ENCODE data around the gene PLEKHG4B.

The PLEKHG4B gene

DNA sequence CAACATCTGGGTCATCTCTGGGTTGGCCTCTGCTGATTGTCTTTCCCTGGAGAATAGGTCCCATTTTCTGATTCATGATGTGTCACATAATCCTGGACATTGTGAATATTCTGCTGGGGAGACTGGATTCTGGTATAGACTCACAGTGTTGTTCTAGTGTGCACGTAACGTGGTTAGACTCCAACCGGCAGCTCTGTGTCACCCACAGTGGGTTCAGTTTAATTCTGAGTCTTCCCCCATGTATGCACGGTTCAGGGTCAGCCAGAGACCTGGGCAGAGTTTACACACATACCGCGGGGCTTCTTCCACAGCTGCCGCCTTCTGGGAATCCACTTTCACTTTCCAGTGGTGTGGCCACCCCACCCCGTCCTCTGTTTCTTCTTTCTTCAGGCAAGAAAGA, 61.3 kb downstream of the PLEKHG4B start:
- TF ChIP-seq, protein P1, sequence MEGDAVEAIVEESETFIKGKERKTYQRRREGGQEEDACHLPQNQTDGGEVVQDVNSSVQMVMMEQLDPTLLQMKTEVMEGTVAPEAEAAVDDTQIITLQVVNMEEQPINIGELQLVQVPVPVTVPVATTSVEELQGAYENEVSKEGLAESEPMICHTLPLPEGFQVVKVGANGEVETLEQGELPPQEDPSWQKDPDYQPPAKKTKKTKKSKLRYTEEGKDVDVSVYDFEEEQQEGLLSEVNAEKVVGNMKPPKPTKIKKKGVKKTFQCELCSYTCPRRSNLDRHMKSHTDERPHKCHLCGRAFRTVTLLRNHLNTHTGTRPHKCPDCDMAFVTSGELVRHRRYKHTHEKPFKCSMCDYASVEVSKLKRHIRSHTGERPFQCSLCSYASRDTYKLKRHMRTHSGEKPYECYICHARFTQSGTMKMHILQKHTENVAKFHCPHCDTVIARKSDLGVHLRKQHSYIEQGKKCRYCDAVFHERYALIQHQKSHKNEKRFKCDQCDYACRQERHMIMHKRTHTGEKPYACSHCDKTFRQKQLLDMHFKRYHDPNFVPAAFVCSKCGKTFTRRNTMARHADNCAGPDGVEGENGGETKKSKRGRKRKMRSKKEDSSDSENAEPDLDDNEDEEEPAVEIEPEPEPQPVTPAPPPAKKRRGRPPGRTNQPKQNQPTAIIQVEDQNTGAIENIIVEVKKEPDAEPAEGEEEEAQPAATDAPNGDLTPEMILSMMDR (IDR thresholded peaks at IDR 0.05; ENCODE audit: insufficient read depth, low read length, poor library complexity, severe bottlenecking) = no peak
- H3K36me3 ChIP-seq (ENCODE audit: control insufficient read depth, insufficient read depth, low read length) = no peaks in the 10 kb centered on the region
- H3K4me3 ChIP-seq (replicated peaks; ENCODE audit: low read depth, low read length) = no peak overlapping the region
- no peak for DNase-seq (ENCODE audit: extremely low read depth, insufficient read length)
- H3K27me3 ChIP-seq (replicated peaks; ENCODE audit: control insufficient read depth, insufficient read depth, low read length) = no peaks in the 10 kb centered on the region

DNA sequence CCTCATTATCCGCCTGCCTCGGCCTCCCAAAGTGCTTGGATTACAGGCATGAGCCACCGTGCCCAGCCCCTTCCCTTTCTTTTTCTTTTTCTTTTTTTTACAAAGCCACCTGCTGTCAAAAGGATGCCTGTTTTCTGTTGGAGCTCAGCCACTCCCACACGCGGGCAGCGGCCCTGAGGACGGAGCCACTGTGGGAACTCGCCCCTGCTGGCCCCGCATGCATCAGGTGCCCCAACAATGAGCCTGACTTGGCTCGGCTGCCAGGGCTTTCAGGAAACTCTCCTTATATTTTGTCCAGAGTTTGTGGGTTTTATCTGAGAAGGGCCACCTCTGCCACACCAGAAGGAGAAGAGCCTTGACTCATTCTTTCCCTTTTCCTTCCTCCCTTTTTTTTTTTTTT, 62.3 kb downstream of the PLEKHG4B start:
- H3K27me3 ChIP-seq (replicated peaks; ENCODE audit: control insufficient read depth, insufficient read depth, low read length) = no peaks in the 10 kb centered on the region

DNA sequence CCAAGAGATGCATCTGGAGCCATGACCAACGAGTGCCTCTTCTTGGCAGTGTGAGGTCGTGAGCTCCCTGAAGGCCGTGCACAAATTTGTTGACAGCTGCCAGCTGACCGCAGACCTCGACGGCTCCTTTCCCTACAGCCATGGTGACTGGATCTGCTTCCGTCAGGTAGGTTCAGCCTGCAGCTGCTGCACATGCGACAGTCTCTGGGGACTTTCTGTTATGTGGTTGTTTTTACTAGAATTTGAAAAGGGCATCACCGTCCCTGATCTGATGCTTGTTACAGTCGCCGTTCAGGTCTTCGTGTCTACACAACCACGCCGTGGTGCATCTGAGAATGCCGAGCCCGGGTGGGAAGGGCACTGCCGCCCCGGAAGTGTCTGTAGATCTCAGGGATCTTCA, 62.9 kb downstream of the PLEKHG4B start:
- H3K36me3 ChIP-seq (ENCODE audit: control insufficient read depth, insufficient read depth, low read length) = no peaks in the 10 kb centered on the region
- TF ChIP-seq, protein P1 (IDR thresholded peaks at IDR 0.05; ENCODE audit: insufficient read depth, low read length, poor library complexity, severe bottlenecking) = no peak
- no peak overlapping the region for H3K4me3 ChIP-seq (replicated peaks; ENCODE audit: low read depth, low read length)
- no peak for DNase-seq (ENCODE audit: extremely low read depth, insufficient read length)
- no peaks in the 10 kb centered on the region for H3K27me3 ChIP-seq (replicated peaks; ENCODE audit: control insufficient read depth, insufficient read depth, low read length)

More for the DNA sequence above, 62.3 kb downstream of the PLEKHG4B start:
- H3K36me3 ChIP-seq (ENCODE audit: control insufficient read depth, insufficient read depth, low read length) = no peaks in the 10 kb centered on the region
- no peak for DNase-seq (ENCODE audit: extremely low read depth, insufficient read length)
- TF ChIP-seq, protein P1 (IDR thresholded peaks at IDR 0.05; ENCODE audit: insufficient read depth, low read length, poor library complexity, severe bottlenecking) = no peak
- H3K4me3 ChIP-seq (replicated peaks; ENCODE audit: low read depth, low read length) = no peak overlapping the region

DNA sequence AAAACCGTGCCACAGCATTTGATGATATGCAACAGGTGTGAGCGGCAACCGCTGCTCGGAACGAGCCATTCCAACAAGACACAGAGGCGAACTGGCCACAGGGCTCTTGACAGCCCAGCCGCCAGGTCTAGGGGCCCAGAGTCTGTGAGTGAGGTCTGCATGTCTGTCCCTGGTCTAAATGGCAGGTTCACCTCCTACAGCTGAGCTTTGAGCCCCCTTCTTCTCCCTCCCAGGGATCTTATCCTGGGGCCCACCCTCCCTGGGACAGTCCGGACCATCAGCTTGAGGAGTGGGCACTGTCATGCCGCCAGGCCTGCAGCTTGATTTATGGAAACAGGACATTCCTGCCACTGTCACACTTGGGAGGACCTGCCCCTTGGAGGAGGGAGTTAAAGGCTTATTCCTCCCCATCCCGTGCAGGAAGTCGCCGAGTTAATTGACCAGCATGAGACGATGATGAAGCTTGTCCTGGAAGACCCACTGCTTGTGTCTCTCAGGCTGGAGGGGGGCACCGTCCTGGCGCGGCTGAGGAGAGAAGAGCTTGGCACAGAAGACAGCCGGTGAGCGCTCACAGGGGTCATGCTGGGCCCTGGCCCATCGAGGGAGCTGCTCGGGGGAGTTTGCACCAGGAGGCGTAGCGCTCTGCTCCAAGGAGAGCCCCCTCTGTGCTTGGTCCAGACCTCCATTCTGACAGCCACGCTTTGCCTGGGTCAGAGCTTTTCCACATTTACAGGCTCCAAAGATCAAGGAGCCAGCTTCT, 63.9 kb downstream of the PLEKHG4B start:
- Histone ChIP-seq H3K27me3 (replicated peaks; ENCODE audit: control insufficient read depth, insufficient read depth, low read length) (no peaks in the 10 kb centered on the region), H3K36me3 (ENCODE audit: control insufficient read depth, insufficient read depth, low read length) (no peaks in the 10 kb centered on the region), H3K4me3 (replicated peaks; ENCODE audit: low read depth, low read length) (no peak overlapping the region)
- TF ChIP-seq, protein P1 (IDR thresholded peaks at IDR 0.05; ENCODE audit: insufficient read depth, low read length, poor library complexity, severe bottlenecking) = no peak
- no peak for DNase-seq (ENCODE audit: extremely low read depth, insufficient read length)

DNA sequence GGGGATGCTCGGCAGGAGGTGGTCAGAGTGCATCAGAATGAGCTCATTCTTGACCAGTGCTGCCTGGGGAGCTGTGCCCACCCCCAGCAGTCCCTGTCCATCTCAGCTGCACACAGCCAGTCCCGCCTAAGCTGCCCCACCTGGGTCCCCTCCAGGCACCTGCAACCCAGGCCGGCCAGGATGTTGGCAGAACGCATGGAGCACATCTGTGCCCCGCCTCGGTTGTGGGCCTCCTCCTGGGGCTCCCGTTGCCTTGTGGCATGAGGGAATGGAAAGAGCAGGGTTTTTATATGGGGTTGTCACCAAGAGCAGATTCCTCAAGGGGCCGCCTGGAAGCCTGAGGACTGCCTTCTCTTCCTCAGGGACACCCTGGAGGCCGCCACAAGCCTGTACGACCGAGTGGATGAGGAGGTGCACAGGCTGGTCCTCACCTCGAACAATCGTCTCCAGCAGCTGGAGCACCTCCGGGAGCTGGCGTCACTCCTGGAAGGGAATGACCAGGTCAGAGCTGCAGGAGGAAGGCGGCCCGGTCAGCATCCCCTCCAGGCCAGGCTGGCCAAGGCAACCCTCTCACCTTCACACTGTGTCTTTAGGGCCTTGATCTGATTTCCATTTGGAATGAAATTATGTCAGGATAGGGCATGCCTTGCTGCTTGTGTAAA, 64.6 kb downstream of the PLEKHG4B start:
- TF ChIP-seq, protein P1 (IDR thresholded peaks at IDR 0.05; ENCODE audit: insufficient read depth, low read length, poor library complexity, severe bottlenecking) = no peak
- DNase-seq (ENCODE audit: extremely low read depth, insufficient read length) = no peak
- H3K36me3 ChIP-seq (ENCODE audit: control insufficient read depth, insufficient read depth, low read length) = no peaks in the 10 kb centered on the region
- no peaks in the 10 kb centered on the region for H3K27me3 ChIP-seq (replicated peaks; ENCODE audit: control insufficient read depth, insufficient read depth, low read length)
- no peak overlapping the region for H3K4me3 ChIP-seq (replicated peaks; ENCODE audit: low read depth, low read length)
